ENCODE results near the gene NAPSA.
"Not testable (repeated sequence)": the region's sequence is repeated elsewhere in the genome, so short reads cannot be mapped to it uniquely, and the experiment has no call there.

Gene NAPSA

GRCh38 chr19:50365434-50366306 lies at the start of gene NAPSA:
NAPSA (minus strand) TSS chr19:50365639; CDS start chr19:50365621, 18 bp downstream.
- in situ Hi-C loops (cut with HindIII; ENCODE audit: low sequenced_read_pairs) = no loop called here

DNA sequence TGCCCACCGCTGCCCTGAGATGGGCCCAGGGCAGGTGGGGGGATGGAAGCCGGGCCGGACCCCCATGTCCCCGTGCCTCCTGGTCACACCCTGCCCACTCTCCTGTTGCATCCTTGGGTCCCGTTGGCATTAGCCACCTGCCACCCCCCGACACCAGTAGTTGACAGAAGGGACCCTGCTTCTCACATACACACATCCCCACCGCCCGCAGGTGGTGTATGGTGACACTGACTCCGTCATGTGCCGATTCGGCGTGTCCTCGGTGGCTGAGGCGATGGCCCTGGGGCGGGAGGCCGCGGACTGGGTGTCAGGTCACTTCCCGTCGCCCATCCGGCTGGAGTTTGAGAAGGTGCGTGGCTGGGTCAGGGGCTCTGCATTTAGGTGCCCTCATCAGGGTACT lies 48.1 kb upstream of the NAPSA start:
- in situ Hi-C loops (cut with HindIII; ENCODE audit: low sequenced_read_pairs) = no loop called here

- in situ Hi-C loops (cut with HindIII; ENCODE audit: low sequenced_read_pairs) = no loop called here
Measured at GRCh38 chr19:50413096-50413495, 47.7 kb upstream of the NAPSA start.

- in situ Hi-C loops (cut with HindIII; ENCODE audit: low sequenced_read_pairs) = no loop called here
Measured at GRCh38 chr19:50412419-50412818, 47.0 kb upstream of the NAPSA start.

GRCh38 chr19:50410109-50410508 lies 44.7 kb upstream of the NAPSA start:
- in situ Hi-C loops (cut with HindIII; ENCODE audit: low sequenced_read_pairs) = no loop called here

DNA sequence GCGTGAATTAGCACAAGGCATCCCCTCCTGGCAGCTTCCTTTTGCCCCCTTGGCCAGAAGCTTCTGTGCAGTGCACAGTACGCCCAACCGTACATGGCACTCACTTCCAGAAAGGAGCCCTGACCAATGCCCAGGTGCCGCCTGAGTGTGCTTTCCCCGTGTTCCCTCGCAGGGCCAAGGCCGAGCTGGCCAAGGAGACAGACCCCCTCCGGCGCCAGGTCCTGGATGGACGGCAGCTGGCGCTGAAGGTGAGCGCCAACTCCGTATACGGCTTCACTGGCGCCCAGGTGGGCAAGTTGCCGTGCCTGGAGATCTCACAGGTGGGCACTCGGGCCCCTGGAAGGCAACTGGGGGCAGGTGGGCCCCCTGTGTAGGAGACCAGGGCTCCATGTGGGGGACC lies 43.9 kb upstream of the NAPSA start:
- in situ Hi-C loops (cut with HindIII; ENCODE audit: low sequenced_read_pairs) = no loop called here

- in situ Hi-C loops (cut with HindIII; ENCODE audit: low sequenced_read_pairs) = no loop called here
Measured at GRCh38 chr19:50406829-50407228, 41.4 kb upstream of the NAPSA start.

DNA sequence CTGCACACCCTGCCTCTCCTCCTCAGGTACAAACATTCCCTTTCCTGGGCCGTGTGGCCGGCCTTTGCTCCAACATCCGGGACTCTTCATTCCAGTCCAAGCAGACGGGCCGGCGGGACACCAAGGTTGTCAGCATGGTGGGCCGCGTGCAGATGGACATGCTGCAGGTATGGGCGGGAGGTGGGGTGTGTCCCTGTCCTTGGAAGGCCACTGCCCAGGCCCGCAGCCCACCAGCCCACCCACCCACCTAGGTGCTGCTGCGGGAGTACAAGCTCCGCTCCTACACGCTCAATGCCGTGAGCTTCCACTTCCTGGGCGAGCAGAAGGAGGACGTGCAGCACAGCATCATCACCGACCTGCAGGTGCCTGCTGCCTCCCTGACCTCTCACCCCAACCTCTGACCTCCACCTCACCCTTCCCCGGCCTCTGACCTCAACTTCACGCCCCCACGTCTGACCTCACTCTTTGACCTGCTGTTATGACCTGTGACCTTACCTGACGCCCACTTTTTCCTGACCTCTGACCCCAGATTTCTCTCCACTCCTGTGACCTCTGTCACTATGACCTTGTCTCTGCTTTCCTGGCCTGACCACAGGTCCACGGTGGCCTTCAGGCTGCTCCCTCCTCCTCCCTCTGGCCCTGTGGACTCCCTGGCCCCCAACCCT lies 40.8 kb upstream of the NAPSA start:
- in situ Hi-C loops (cut with HindIII; ENCODE audit: low sequenced_read_pairs) = no loop called here

GRCh38 chr19:50402544-50403301 lies 37.3 kb upstream of the NAPSA start:
- in situ Hi-C loops (cut with HindIII; ENCODE audit: low sequenced_read_pairs) = no loop called here

- in situ Hi-C loops (cut with HindIII; ENCODE audit: low sequenced_read_pairs) = no loop called here
Measured at GRCh38 chr19:50401605-50402450, 36.4 kb upstream of the NAPSA start.

GRCh38 chr19:50399368-50399745 lies 33.9 kb upstream of the NAPSA start:
- in situ Hi-C loops (cut with HindIII; ENCODE audit: low sequenced_read_pairs) = no loop called here

DNA sequence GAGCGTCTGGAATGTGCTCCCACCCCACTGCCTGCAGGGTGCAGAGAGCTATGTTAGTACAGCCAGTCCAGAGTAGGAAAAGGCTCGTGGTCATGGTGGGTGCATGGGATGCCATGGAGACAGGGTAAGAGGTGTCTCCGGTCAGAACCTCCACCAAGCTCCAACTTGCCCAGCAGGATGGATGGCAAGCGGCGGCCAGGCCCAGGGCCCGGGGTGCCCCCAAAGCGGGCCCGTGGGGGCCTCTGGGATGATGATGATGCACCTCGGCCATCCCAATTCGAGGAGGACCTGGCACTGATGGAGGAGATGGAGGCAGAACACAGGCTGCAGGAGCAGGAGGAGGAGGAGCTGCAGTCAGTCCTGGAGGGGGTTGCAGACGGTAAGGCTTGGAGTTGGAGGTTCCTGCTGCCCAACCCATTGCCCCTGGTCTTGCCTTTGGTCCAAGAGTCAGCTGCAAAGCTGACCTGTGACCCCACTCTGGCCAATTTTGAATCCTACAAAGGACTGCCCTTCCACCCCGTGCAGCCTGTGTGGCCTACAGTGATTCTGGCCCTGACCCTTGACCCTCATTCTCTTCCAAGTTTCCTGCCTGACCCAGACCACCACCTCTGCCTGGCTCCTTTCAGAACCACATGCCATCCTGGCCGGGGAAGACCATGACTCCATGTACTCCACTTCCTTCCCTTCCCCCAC lies 33.4 kb upstream of the NAPSA start:
- in situ Hi-C loops (cut with HindIII; ENCODE audit: low sequenced_read_pairs) = no loop called here

DNA sequence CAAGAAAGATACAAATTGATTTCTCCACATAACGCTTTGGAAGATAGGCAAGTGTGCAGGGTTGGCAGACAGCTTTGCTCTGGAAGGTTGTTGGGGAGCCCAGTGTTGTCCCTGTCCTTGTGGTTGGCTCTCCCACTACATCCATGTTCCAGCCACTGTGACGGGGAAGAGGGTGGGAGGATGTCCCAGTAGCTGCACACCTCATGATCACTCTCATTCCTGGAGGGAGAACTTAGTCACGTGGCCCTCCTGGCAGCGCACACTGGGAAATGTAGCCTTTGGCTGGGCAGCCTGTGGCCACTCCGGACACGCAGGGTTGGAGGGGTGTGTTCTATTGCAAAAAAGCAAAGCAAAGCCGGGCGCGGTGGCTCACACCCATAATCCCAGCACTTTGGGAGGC lies 28.6 kb upstream of the NAPSA start:
- in situ Hi-C loops (cut with HindIII; ENCODE audit: low sequenced_read_pairs) = no loop called here

DNA sequence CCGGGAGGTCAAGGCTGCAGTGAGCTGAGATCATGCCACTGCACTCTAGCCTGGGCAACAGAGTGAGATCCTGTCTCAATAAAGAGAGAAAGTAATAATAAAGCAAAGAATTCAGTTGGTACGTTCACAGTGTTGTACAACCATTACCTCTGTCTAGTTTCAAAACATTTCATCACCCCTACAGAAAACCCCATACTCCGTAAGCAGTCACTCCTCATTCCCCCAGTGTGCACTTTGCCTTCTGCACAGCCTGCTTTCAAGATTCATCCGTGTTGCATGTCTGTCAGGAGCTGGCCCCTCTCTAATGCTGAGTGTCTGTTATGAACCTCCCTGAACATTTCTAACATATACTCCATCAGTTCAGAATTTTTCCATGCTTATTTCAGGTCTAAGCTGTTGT lies 28.1 kb upstream of the NAPSA start:
- in situ Hi-C loops (cut with HindIII; ENCODE audit: low sequenced_read_pairs) = no loop called here

- in situ Hi-C loops (cut with HindIII; ENCODE audit: low sequenced_read_pairs) = no loop called here
Measured at GRCh38 chr19:50392759-50393158, 27.3 kb upstream of the NAPSA start.

- in situ Hi-C loops (cut with HindIII; ENCODE audit: low sequenced_read_pairs) = not testable (repeated sequence)
Measured at GRCh38 chr19:50390952-50391351, 25.5 kb upstream of the NAPSA start.

DNA sequence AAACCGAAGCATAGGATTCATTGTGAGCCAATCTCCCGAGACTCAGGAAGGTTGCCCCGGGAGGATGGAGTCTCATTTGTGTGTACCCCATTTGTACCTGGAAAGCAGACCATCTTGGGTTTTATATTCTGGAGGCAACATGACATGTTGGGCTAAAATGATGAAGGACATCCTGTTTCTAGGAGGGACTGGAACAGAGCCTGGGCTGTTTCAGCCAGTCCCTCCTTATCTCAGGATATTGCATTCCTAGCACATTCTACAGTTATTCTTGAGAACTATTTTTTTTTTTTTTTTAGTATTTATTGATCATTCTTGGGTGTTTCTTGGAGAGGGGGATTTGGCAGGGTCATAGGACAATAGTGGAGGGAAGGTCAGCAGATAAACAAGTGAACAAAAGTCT lies 24.9 kb upstream of the NAPSA start:
- in situ Hi-C loops (cut with HindIII; ENCODE audit: low sequenced_read_pairs) = not testable (repeated sequence)

DNA sequence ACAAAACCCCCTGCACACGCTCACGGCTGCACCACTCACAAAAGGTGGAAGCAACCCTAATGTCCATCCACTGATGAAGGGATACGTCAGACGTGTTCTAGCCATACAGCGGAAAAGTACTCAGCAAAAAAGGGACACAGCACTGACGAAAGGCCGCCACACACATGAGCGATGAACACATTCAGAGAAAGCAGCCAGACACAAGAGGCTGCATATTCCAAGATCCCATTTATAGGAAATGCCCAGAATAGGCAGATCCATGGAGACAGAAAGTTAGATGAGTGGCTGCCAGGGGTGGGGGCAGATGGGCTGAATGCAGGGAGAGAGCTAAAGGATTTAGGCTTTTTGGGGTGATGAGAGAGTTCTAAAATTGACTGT lies 22.4 kb upstream of the NAPSA start:
- in situ Hi-C loops (cut with HindIII; ENCODE audit: low sequenced_read_pairs) = no loop called here

DNA sequence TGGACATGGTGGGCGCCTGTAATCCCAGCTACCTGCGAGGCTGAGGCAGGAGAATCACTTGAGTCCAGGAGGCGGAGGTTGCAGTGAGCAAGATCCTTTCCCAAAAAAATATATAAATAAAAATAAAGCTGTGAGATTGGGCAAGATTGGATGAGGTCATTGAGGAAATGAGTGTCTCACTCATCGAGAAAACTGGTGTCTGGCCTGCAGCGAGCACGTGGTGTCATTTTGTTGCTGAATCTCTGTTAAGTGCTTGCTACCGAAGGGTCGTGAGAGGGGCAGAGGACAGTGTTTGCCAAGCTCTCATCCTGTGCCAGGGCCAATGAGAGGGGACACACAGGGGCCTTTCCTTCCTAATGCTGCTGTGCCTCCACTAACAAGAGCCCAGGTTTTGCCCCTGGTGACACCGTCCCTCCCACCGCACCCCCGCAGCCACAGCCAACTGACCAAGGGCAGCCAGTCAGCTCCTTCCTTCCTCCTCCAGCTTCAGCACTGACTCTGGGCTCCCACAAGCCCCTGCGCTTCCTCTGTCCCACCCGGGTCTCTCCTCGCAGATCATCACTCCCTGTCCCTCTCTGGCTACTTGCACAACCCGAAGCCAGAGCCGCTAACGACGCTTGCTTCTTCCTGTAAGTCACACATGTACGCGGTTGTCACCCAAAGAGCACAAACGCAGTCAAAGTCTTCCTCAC lies 21.9 kb upstream of the NAPSA start:
- in situ Hi-C loops (cut with HindIII; ENCODE audit: low sequenced_read_pairs) = no loop called here
